ENCODE data around the gene ITM2B. TPM values are rescaled to one million over a fixed set of nuclear protein-coding genes. Genes with fewer than 3 reads are reported as not detected.

Gene ITM2B
- total and polyA plus RNA-seq, 3 experiments from 2014 or later, result 122 to 1,289 (median 127) TPM

DNA sequence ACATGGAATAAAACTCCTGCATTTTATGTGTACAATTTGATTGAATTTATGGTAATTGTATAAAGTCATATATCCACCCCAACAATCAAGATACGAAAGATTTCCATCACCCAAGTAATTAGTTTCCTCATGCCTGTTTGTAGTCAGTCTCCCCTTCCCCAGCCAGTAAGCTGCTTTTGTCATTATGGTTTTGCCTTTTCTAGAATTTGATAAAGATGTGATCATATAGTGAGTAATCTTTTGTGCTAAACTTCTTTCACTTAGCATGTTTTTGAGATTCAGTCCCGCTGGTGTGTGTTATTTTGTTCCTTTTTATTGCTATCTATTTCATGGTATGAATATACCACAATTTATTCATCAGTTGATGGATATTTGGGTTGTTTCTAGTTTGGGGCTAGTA, 16.0 kb downstream of the ITM2B start:
- no peaks in the 10 kb centered on the region for H3K9me3 ChIP-seq (ENCODE audit: low read length)
- H3K27me3 ChIP-seq (ENCODE audit: insufficient read depth, low read length, poor library complexity, severe bottlenecking), result no peaks in the 10 kb centered on the region
- no peak overlapping the region for H3K27ac ChIP-seq (ENCODE audit: low read depth, low read length)
- H3K36me3 Mint-ChIP-seq, result peaks cover 0 to 56% (median 12%) of the 10 kb centered on the region in 3 donors
- no peaks in the 10 kb centered on the region for H3K27me3 Mint-ChIP-seq
- no peaks in the 10 kb centered on the region for H3K9me3 Mint-ChIP-seq
- CTCF ChIA-PET, result no interaction called here
- H3K4me3 Mint-ChIP-seq, result peak overlapping the region in 5 of 7 donors; percentile 6 to 57 (median 32)
- POLR2A ChIA-PET, result no interaction called here
- H3K4me1 Mint-ChIP-seq, result peaks cover 78 to 95% (median 90%) of the 10 kb centered on the region in 3 donors
- peaks cover 58% of the 10 kb centered on the region for H3K4me1 ChIP-seq (ENCODE audit: insufficient read depth, low read length)
- peak overlapping the region; percentile 6 to 84 (median 66) for H3K27ac Mint-ChIP-seq
- DNase-seq, result no peak
- H3K4me3 ChIP-seq (ENCODE audit: low read length), result no peak overlapping the region
- peaks cover 10% of the 10 kb centered on the region for H3K36me3 ChIP-seq (ENCODE audit: insufficient read depth, low read length)

DNA sequence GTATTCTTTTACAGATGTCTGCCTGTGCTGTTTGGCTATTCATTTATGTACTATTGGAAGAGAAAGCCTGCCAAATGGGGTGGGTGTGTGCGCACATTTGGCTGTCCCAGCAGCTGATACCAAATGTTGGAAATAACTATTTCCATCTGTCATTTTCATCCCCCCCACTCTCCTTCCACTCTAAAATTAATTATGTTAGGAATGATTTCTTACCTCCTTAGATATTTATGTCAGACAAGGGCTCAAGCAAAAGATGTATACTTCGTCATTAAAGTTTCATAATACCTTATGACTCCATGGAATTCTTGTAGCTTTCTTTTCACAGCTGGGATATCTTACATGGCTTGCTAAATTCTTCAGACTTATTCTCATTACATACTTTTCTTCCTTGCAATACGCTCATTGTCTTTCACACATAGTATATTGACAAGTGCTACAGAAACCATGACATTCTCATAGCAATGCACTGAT, 18.6 kb downstream of the ITM2B start:
- H3K27me3 Mint-ChIP-seq, result no peaks in the 10 kb centered on the region
- H3K36me3 ChIP-seq (ENCODE audit: insufficient read depth, low read length), result peaks cover 21% of the 10 kb centered on the region
- peak overlapping the region in 7 of 8 donors; percentile 15 to 74 (median 38) for H3K27ac Mint-ChIP-seq
- H3K9me3 ChIP-seq (ENCODE audit: low read length), result no peaks in the 10 kb centered on the region
- no peaks in the 10 kb centered on the region for H3K27me3 ChIP-seq (ENCODE audit: insufficient read depth, low read length, poor library complexity, severe bottlenecking)
- DNase-seq, result no peak
- peak overlapping the region in 4 of 7 donors; percentile 14 to 46 (median 22) for H3K4me3 Mint-ChIP-seq
- CTCF ChIA-PET, result interaction anchor here (1.1 to 1.3 kb wide), 2 partner anchors 13 to 125 kb away, joined by 3 read pairs; no protein-coding TSS in a partner anchor
- POLR2A ChIA-PET, result interaction anchor here (1.0 kb wide), 1 partner anchor 13 kb away, joined by 5 read pairs; no protein-coding TSS in a partner anchor
- no peaks in the 10 kb centered on the region for H3K9me3 Mint-ChIP-seq
- H3K4me3 ChIP-seq (ENCODE audit: low read length), result no peak overlapping the region
- H3K4me1 Mint-ChIP-seq, result peaks cover 73 to 93% (median 87%) of the 10 kb centered on the region in 3 donors
- peaks cover 41% of the 10 kb centered on the region for H3K4me1 ChIP-seq (ENCODE audit: insufficient read depth, low read length)
- no peak overlapping the region for H3K27ac ChIP-seq (ENCODE audit: low read depth, low read length)
- peaks cover 0 to 65% (median 14%) of the 10 kb centered on the region in 3 donors for H3K36me3 Mint-ChIP-seq

DNA sequence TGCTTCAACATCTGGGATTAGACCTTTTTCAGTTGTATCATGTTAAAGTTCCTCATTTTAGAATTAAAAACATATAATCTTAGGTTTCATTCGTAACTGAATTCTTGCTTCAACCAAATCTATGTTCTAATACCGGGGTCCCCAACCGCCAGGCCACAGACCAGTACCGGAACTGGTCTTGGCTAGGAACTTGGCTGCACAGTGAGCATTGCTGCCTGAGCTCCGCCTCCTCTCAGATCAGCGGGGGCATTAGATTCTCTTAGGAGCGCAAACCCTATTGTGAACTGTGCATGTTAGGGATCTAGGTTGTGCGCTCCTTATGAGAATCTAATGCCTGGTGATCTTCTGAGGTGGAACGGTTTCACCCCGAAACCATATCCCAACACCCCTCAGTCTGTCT, 19.2 kb downstream of the ITM2B start:
- peaks cover 22% of the 10 kb centered on the region for H3K36me3 ChIP-seq (ENCODE audit: insufficient read depth, low read length)
- H3K27ac Mint-ChIP-seq, result peak overlapping the region in 6 of 8 donors; percentile 38 to 74 (median 46)
- CTCF ChIA-PET, result interaction anchor here (1.3 kb wide), 1 partner anchor 126 kb away, joined by 3 read pairs; no protein-coding TSS in a partner anchor
- H3K9me3 ChIP-seq (ENCODE audit: low read length), result no peaks in the 10 kb centered on the region
- POLR2A ChIA-PET, result no interaction called here
- H3K4me3 ChIP-seq (ENCODE audit: low read length), result no peak overlapping the region
- H3K36me3 Mint-ChIP-seq, result peaks cover 0 to 69% (median 14%) of the 10 kb centered on the region in 3 donors
- H3K27ac ChIP-seq (ENCODE audit: low read depth, low read length), result no peak overlapping the region
- H3K4me1 Mint-ChIP-seq, result peaks cover 75 to 92% (median 87%) of the 10 kb centered on the region in 3 donors
- H3K27me3 ChIP-seq (ENCODE audit: insufficient read depth, low read length, poor library complexity, severe bottlenecking), result no peaks in the 10 kb centered on the region
- H3K27me3 Mint-ChIP-seq, result no peaks in the 10 kb centered on the region
- peak overlapping the region in 2 of 7 donors; percentile 22 to 26 for H3K4me3 Mint-ChIP-seq
- peaks cover 39% of the 10 kb centered on the region for H3K4me1 ChIP-seq (ENCODE audit: insufficient read depth, low read length)
- no peak for DNase-seq
- no peaks in the 10 kb centered on the region for H3K9me3 Mint-ChIP-seq

DNA sequence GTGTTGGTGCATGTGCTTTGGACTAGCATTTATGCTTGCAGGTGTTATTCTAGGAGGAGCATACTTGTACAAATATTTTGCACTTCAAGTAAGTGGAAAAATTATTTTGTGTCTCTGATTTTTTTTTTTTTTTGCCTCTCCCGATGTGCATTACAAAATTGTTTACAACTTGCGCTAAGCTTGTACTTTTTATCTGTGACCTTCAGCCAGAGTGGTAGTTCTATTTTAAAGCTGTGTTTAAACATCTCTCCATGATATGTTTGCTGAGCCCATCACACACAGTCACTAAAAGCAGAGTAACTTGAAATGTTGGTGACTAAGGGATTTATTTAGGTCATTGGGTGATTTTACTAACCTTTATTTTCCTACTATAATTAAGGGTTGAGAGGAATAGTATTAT, 20.8 kb downstream of the ITM2B start:
- Mint-ChIP-seq H3K4me1 (peaks cover 66 to 89% (median 84%) of the 10 kb centered on the region in 3 donors), H3K4me3 (peak overlapping the region in 5 of 7 donors; percentile 13 to 41 (median 28)), H3K27ac (peak overlapping the region; percentile 15 to 82 (median 50)), H3K9me3 (no peaks in the 10 kb centered on the region), H3K27me3 (no peaks in the 10 kb centered on the region), H3K36me3 (peaks cover 0 to 79% (median 16%) of the 10 kb centered on the region in 3 donors)
- peaks cover 35% of the 10 kb centered on the region for H3K36me3 ChIP-seq (ENCODE audit: insufficient read depth, low read length)
- H3K4me3 ChIP-seq (ENCODE audit: low read length), result no peak overlapping the region
- H3K4me1 ChIP-seq (ENCODE audit: insufficient read depth, low read length), result peaks cover 34% of the 10 kb centered on the region
- POLR2A ChIA-PET, result no interaction called here
- DNase-seq, result no peak
- CTCF ChIA-PET, result no interaction called here
- H3K27me3 ChIP-seq (ENCODE audit: insufficient read depth, low read length, poor library complexity, severe bottlenecking), result no peaks in the 10 kb centered on the region
- no peaks in the 10 kb centered on the region for H3K9me3 ChIP-seq (ENCODE audit: low read length)
- no peak overlapping the region for H3K27ac ChIP-seq (ENCODE audit: low read depth, low read length)

DNA sequence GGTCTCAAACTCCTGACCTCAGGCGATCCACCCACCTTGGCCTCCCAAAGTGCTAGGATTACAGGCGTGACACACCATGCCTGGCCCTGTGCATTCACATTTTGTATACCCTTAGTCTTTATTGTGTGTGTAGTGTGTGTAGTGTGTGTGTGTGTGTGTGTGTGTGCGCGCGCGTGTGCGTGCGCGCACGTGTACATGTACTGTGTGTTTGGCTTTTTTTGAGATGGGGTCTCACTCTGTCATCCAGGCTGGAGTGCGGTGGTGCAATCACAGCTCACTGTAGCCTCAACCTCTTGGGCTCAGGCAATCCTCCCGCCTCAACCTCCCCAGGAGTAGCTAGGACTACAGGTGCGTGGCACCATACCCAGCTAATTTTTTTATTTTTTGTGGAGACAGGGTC, 22.1 kb downstream of the ITM2B start:
- no peak overlapping the region for H3K4me3 ChIP-seq (ENCODE audit: low read length)
- DNase-seq, result no peak
- no peaks in the 10 kb centered on the region for H3K27me3 Mint-ChIP-seq
- H3K36me3 ChIP-seq (ENCODE audit: insufficient read depth, low read length), result peaks cover 43% of the 10 kb centered on the region
- no peaks in the 10 kb centered on the region for H3K9me3 ChIP-seq (ENCODE audit: low read length)
- CTCF ChIA-PET, result interaction anchor here (1.4 to 1.8 kb wide), 2 partner anchors 14 to 17 kb away, joined by 4 to 6 read pairs; no protein-coding TSS in a partner anchor
- H3K36me3 Mint-ChIP-seq, result peaks cover 0 to 84% (median 19%) of the 10 kb centered on the region in 3 donors
- peak overlapping the region in 3 of 8 donors; percentile 23 to 77 (median 47) for H3K27ac Mint-ChIP-seq
- H3K27ac ChIP-seq (ENCODE audit: low read depth, low read length), result no peak overlapping the region
- no peaks in the 10 kb centered on the region for H3K27me3 ChIP-seq (ENCODE audit: insufficient read depth, low read length, poor library complexity, severe bottlenecking)
- H3K9me3 Mint-ChIP-seq, result no peaks in the 10 kb centered on the region
- peaks cover 62 to 89% (median 80%) of the 10 kb centered on the region in 3 donors for H3K4me1 Mint-ChIP-seq
- POLR2A ChIA-PET, result interaction anchor here (0.6 kb wide), 1 partner anchor 14 kb away, joined by 3 read pairs; no protein-coding TSS in a partner anchor
- peaks cover 22% of the 10 kb centered on the region for H3K4me1 ChIP-seq (ENCODE audit: insufficient read depth, low read length)
- no peak overlapping the region for H3K4me3 Mint-ChIP-seq

DNA sequence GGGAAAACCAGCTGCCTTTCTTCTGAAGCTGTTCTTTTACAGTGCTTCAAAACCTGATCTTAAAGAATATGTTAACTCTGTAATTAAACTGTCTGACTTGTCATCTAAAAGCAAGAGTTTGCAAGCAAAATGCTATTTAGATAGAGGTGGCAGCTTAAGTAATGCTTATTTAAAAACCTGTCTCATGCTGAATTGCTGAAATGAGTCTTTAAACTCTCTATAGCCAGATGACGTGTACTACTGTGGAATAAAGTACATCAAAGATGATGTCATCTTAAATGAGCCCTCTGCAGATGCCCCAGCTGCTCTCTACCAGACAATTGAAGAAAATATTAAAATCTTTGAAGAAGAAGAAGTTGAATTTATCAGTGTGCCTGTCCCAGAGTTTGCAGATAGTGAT, 22.9 kb downstream of the ITM2B start:
- ChIA-PET CTCF (interaction anchor here (1.4 to 1.8 kb wide), 2 partner anchors 15 to 18 kb away, joined by 4 to 6 read pairs; no protein-coding TSS in a partner anchor), POLR2A (no interaction called here)
- Histone ChIP-seq H3K4me3 (ENCODE audit: low read length) (no peak overlapping the region), H3K9me3 (ENCODE audit: low read length) (no peaks in the 10 kb centered on the region), H3K4me1 (ENCODE audit: insufficient read depth, low read length) (peaks cover 17% of the 10 kb centered on the region), H3K36me3 (ENCODE audit: insufficient read depth, low read length) (peaks cover 43% of the 10 kb centered on the region), H3K27me3 (ENCODE audit: insufficient read depth, low read length, poor library complexity, severe bottlenecking) (no peaks in the 10 kb centered on the region), H3K27ac (ENCODE audit: low read depth, low read length) (no peak overlapping the region)
- H3K4me3 Mint-ChIP-seq, result no peak overlapping the region
- H3K27me3 Mint-ChIP-seq, result no peaks in the 10 kb centered on the region
- H3K4me1 Mint-ChIP-seq, result peaks cover 58 to 87% (median 80%) of the 10 kb centered on the region in 3 donors
- DNase-seq, result no peak
- H3K27ac Mint-ChIP-seq, result peak overlapping the region in 4 of 8 donors; percentile 37 to 70 (median 48)
- peaks cover 0 to 87% (median 24%) of the 10 kb centered on the region in 3 donors for H3K36me3 Mint-ChIP-seq
- H3K9me3 Mint-ChIP-seq, result no peaks in the 10 kb centered on the region

DNA sequence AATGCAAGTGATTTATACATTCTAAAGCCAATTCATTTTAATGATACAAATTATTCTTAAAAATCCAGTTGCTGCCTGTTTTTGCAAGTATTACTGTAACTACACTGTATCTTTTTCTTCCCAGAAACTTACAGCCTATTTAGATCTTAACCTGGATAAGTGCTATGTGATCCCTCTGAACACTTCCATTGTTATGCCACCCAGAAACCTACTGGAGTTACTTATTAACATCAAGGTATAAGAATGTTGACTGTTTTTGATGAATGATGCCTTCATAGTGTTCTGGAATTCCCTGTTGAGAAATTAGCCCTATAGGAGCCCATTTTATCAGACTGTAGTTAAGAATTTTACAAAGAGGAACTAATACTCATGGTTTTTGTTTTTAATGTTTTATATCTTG, 25.0 kb downstream of the ITM2B start:
- Histone ChIP-seq H3K36me3 (ENCODE audit: insufficient read depth, low read length) (peaks cover 60% of the 10 kb centered on the region), H3K27ac (ENCODE audit: low read depth, low read length) (no peak overlapping the region), H3K27me3 (ENCODE audit: insufficient read depth, low read length, poor library complexity, severe bottlenecking) (no peaks in the 10 kb centered on the region), H3K9me3 (ENCODE audit: low read length) (no peaks in the 10 kb centered on the region), H3K4me1 (ENCODE audit: insufficient read depth, low read length) (no peaks in the 10 kb centered on the region), H3K4me3 (ENCODE audit: low read length) (no peak overlapping the region)
- Mint-ChIP-seq H3K4me1 (peaks cover 47 to 81% (median 74%) of the 10 kb centered on the region in 3 donors), H3K27me3 (no peaks in the 10 kb centered on the region), H3K9me3 (no peaks in the 10 kb centered on the region), H3K4me3 (no peak overlapping the region), H3K27ac (peak overlapping the region in 5 of 8 donors; percentile 32 to 72 (median 66)), H3K36me3 (peaks cover 1 to 92% (median 28%) of the 10 kb centered on the region in 3 donors)
- DNase-seq, result no peak
- CTCF ChIA-PET, result no interaction called here
- POLR2A ChIA-PET, result no interaction called here

DNA sequence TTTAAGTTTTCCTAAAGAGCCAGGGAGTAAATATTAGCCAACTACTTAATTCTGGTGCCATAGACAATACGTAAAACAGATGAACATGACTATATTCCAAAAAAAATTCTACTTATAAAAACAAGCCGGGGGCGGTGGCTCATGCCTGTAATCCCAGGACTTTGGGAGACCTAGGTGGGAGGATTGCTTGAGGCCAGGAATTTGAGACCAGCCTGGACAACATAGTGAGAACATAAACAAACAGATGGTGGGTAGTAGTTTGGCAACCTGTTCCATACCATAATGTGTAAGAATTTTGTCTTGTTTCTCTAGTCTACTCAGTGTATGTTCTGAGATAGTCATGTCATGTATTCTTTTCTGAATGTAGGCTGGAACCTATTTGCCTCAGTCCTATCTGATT, 25.4 kb downstream of the ITM2B start:
- no peak for DNase-seq
- H3K36me3 Mint-ChIP-seq, result peaks cover 5 to 95% (median 29%) of the 10 kb centered on the region in 3 donors
- peaks cover 63% of the 10 kb centered on the region for H3K36me3 ChIP-seq (ENCODE audit: insufficient read depth, low read length)
- H3K27me3 ChIP-seq (ENCODE audit: insufficient read depth, low read length, poor library complexity, severe bottlenecking), result no peaks in the 10 kb centered on the region
- no peaks in the 10 kb centered on the region for H3K27me3 Mint-ChIP-seq
- no peak overlapping the region for H3K4me3 ChIP-seq (ENCODE audit: low read length)
- H3K27ac Mint-ChIP-seq, result peak overlapping the region in 6 of 8 donors; percentile 21 to 72 (median 31)
- CTCF ChIA-PET, result no interaction called here
- no peaks in the 10 kb centered on the region for H3K9me3 ChIP-seq (ENCODE audit: low read length)
- POLR2A ChIA-PET, result no interaction called here
- peaks cover 47 to 81% (median 74%) of the 10 kb centered on the region in 3 donors for H3K4me1 Mint-ChIP-seq
- peaks cover 4% of the 10 kb centered on the region for H3K4me1 ChIP-seq (ENCODE audit: insufficient read depth, low read length)
- no peaks in the 10 kb centered on the region for H3K9me3 Mint-ChIP-seq
- H3K27ac ChIP-seq (ENCODE audit: low read depth, low read length), result no peak overlapping the region
- H3K4me3 Mint-ChIP-seq, result no peak overlapping the region
